22Rv1 (cell line): ENCODE results near the gene CACNA1A.

ENCODE experiments used
- H3K27ac ChIP-seq: fragments of 450-650 bp; 2 replicates; pipeline ENCODE4 v1.5.1; 2017
- ZFX ChIP-seq: fragments of 450-650 bp; IDR thresholded peaks from 2 replicates; pipeline ENCODE4 v1.6.1; 2017; ENCODE audit warnings: antibody characterized with exemption, borderline replicate concordance
- TF ChIP-seq, protein P1 (sequence below): fragments of 450-650 bp; IDR thresholded peaks from 2 replicates; pipeline ENCODE4 v1.5.1; 2017; ENCODE audit warnings: mild to moderate bottlenecking

The CACNA1A gene

DNA sequence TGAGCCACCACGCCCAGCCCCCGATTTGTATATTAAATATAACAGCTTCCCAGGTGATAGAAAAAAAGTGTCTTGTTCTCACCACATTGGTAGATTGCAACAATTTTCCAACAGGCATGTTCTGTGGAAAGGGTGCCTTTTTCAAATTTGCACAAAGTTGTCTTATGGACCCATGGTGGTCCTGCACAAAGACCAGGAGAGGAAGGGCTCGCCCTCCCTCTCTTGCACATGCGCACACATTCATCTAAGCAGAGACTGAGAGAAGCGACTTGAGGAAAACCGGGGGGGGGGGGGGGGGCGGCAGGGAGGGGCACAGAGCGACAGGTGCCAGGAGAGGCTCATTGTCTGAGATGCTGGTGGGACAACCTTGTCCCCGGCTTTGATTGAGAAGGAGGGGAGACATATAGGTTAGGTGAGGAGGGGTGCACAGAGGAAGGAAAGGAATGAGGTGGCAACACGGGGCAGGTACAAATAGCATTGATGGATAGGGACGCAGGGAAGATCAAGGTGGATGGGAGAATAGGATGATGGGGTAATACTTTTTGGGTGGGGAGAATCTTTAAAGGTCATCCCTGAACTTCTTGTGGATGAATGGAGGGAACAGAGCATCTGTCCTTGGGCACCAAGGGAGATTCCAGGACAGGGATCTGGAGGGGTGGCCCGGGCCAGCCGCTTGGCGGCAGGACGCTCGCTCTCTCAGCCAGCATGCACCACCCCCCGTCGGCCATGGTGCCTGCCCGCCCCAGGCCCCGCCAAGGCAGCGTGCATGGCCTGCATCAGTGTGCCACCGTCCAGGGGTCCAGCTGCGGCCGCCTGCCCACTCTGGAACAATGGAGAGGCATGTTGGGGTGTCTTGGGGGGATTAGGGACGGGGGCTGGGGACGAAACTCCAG is 280.1 kb downstream of the CACNA1A start:
- no peak overlapping the region for H3K27ac ChIP-seq
- TF ChIP-seq, protein P1, sequence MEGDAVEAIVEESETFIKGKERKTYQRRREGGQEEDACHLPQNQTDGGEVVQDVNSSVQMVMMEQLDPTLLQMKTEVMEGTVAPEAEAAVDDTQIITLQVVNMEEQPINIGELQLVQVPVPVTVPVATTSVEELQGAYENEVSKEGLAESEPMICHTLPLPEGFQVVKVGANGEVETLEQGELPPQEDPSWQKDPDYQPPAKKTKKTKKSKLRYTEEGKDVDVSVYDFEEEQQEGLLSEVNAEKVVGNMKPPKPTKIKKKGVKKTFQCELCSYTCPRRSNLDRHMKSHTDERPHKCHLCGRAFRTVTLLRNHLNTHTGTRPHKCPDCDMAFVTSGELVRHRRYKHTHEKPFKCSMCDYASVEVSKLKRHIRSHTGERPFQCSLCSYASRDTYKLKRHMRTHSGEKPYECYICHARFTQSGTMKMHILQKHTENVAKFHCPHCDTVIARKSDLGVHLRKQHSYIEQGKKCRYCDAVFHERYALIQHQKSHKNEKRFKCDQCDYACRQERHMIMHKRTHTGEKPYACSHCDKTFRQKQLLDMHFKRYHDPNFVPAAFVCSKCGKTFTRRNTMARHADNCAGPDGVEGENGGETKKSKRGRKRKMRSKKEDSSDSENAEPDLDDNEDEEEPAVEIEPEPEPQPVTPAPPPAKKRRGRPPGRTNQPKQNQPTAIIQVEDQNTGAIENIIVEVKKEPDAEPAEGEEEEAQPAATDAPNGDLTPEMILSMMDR = peak; percentile 13; the same call in 1 of the 2 replicates
- no peak for TF ChIP-seq ZFX

DNA sequence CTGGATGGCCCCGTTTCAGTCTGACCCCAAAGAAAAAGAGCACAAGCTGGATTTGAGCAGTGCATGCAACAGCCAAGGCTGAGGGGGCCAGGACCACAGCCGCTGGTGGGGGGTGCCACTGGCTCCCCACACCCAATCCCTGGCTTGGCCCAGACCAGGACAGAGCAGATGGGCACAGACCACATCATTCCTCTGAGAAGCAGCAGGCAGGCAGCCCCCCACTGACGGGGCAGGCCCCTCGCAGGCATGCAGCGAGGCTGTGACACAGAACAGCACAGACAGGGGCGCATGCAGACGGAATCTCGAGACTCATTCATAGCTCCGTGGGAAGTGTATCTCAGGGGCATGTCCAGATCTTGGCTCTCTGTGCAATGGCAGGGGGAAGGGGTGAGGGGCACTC is 281.2 kb downstream of the CACNA1A start:
- no peak overlapping the region for H3K27ac ChIP-seq
- TF ChIP-seq, protein P1 = no peak
- no peak for TF ChIP-seq ZFX

DNA sequence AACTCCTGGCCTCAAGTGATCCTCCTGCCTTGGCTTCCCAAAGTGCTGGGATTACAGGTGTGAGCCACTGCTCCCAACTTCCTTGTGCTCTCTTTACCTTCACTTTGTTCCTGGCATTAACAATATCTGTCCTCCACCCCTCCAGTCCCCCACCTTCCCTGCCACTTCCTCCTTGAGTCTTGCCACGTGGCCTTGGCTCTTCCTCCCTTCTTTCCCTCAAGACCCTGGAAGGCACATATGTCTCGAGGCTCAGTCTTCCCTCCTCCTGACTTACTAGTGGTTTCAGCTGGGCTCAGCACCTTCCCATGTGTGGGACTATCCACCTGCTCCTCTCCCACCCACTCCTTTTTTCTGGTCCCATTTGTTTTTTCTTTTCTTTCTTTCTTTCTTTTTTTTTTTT is 285.4 kb downstream of the CACNA1A start:
- TF ChIP-seq, protein P1 = no peak
- no peak overlapping the region for H3K27ac ChIP-seq

DNA sequence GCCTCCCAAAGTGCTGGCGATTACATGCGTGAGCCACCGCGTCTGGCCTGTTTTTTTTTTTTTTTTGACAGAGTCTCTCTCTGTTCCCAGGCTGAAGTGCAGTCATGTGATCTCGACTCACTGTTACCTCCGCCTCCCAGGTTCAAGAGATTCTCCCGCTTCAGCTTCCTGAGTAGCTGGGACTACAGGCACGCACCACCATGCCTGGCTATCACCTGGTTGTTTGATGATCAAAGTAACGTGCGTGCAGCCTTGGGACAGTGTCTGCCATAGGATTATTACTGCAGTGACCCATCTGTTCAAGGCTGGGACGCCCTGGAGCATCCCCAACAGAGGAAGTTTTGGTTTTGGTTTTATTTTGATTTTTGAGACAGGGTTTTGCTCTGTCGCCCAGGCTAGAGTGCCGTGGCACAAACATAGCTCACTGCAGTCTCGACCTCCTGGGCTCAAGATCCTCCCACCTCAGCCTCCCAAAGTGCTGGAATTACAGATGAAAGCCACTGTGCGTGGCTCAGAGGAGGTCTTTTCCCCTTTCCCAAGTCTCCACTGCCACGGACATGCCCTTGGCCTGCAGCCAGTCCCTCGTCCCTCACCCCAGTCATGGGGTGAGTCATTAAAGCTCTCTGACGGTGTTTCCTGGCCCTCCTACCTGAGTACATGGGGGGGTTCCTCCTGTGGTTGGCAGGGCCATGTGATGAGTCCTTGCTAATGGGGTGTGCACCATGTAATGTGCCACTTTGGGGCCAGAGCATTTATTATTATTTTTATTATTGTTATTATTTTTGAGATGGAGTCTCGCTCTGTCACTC is 290.5 kb downstream of the CACNA1A start:
- no peak for TF ChIP-seq ZFX
- TF ChIP-seq, protein P1 = no peak

DNA sequence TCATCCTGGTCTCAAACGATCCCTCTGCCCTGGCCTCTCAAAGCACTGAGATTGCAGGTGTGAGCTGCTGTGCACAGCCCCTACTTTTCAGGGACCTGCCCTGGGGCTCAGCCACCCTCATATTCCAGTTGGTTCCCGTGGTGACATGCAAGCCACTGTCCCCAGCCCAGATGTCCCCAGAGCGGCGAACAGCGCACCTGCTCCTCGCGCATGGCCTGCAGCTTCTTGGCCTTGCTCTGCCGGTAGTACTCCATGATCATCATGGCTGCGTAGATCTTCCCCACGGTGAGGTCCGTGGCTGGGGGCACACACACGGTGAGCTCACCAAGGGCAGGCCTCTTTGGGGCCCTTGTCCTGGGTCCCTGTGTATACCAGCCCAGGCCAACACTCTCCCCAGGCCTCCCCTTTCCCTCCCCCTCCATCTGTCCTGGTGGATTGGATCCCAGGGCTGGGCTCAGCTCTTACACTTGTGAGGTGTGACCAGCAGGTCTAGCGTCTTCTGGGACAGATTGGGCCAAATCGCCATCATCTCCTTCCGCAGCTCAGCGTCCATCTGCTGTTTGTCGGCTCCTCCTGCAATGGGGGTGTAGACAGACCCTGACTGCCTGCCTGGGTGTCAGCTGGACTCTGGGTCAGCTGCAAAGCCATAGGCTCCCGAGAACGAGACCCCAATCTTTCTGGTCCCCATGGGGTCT is 292.1 kb downstream of the CACNA1A start:
- no peak overlapping the region for H3K27ac ChIP-seq
- TF ChIP-seq ZFX = no peak
- TF ChIP-seq, protein P1 = no peak

More for the DNA sequence above, 290.5 kb downstream of the CACNA1A start:
- H3K27ac ChIP-seq = no peak overlapping the region

DNA sequence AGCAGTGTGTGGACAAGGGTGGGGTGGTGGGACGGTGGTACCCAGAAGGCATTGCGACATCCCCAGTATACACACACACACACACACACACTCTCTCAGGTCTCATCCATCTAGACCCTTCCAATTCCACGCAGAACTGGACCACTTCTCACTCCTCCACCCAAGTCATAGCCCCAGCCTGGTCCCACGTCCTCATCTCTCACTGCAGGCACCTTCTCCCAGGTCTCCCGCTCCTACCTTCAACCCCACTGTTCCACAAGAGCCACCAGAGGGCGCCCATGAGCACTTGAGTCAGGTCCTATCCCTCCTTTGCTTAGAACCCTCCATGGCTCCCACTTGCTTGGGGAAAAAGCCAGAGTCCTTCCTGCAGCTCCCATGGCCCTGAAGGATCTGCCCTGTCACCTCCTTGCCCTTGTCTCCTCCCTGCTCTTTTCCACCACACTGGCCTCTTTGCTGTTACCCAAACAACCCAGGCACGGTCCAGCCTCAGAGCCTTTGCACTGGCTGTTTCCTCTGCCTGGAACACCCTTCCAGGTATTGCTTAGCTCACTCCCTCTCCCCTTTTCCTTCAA is 293.4 kb downstream of the CACNA1A start:
- no peak overlapping the region for H3K27ac ChIP-seq
- TF ChIP-seq, protein P1 = peak; percentile 79
- no peak for TF ChIP-seq ZFX
